ENCODE measurements around the gene SKAP1.

The SKAP1 gene

DNA sequence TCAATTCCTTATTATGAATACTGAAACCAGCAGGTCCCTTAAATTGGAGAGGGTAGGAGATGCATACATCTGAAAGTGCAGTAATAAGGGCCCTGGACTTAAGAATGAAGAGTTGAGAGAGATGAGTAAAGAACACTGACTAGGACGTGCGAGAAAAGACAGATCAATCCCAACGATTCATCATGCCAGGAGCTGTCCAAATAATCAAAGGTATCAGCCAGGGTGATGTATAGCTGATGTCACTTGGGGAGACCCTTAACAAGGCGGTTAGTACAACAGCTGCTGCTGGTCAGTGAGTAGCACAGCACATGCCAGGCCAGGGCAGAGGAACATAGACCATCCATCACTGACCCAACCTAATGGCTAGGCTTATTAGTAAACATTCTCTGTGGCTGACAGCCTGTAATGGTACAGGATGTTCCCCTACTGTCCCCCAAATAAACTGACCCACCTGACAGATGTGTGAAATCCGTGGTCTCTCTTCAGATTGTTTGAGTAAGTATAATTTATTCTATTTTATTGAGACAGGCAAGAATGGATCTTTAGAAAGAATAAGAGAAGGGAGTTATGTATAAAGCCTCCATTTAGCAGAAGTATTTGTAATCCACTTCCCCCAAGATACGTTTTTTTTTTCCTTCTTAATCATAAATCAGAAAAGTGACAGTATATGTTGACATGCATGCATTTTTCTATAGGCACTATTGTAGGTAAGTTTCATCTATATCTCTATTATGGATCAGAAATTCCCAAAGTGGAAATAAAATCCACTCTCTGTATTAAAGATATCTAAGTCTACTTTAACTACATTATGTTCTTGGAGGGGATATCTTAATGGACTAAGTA is 204.1 kb downstream of the SKAP1 start:
- TF ChIP-seq, protein P1, sequence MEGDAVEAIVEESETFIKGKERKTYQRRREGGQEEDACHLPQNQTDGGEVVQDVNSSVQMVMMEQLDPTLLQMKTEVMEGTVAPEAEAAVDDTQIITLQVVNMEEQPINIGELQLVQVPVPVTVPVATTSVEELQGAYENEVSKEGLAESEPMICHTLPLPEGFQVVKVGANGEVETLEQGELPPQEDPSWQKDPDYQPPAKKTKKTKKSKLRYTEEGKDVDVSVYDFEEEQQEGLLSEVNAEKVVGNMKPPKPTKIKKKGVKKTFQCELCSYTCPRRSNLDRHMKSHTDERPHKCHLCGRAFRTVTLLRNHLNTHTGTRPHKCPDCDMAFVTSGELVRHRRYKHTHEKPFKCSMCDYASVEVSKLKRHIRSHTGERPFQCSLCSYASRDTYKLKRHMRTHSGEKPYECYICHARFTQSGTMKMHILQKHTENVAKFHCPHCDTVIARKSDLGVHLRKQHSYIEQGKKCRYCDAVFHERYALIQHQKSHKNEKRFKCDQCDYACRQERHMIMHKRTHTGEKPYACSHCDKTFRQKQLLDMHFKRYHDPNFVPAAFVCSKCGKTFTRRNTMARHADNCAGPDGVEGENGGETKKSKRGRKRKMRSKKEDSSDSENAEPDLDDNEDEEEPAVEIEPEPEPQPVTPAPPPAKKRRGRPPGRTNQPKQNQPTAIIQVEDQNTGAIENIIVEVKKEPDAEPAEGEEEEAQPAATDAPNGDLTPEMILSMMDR (IDR thresholded peaks at IDR 0.05) = no peak
- no peak for TF ChIP-seq ZFX (IDR thresholded peaks at IDR 0.05; ENCODE audit: borderline replicate concordance)
- no peak overlapping the region for H3K27ac ChIP-seq

DNA sequence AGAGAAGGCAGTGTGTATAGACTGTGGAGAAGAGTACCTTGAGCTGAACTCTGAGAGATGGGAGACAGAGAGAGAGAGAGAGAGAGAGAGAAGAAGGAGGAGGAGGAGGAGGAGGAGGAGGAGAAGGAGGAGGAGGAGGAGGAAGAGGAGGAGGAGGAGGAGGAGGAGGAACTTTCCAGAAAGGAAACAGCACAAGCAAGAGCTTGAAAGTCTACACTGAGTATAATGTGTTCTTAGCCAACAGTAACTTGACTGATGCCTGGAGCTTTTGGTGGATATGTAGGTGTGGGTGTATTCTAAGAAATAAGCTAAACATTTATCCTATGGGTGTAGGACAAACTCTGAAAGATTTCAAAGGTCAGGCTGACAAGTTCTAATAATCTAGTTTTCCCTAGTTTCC is 206.1 kb downstream of the SKAP1 start:
- TF ChIP-seq ZFX (IDR thresholded peaks at IDR 0.05; ENCODE audit: borderline replicate concordance) = no peak
- TF ChIP-seq, protein P1 (IDR thresholded peaks at IDR 0.05) = no peak
- H3K27ac ChIP-seq = no peak overlapping the region

DNA sequence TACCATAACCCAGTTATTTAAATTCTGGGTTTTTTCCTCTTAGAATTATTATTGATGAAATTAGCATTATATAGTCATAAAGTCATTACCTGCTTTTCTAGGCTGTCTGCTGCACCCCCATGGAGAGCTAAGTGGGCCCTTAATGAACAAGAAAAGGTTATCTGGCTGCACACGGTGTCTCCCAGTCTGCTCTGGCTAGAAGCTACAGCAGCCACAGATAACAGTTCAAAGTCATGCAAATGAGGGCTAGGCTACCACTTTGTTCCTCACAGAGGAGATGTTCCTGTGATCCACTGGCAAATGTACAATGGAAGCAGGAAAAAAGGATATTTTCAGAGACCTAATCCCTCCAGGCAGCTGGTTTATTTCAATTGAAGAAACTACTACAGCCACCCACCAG is 210.4 kb downstream of the SKAP1 start:
- no peak for TF ChIP-seq ZFX (IDR thresholded peaks at IDR 0.05; ENCODE audit: borderline replicate concordance)
- TF ChIP-seq, protein P1 (IDR thresholded peaks at IDR 0.05) = no peak
- H3K27ac ChIP-seq = no peak overlapping the region

DNA sequence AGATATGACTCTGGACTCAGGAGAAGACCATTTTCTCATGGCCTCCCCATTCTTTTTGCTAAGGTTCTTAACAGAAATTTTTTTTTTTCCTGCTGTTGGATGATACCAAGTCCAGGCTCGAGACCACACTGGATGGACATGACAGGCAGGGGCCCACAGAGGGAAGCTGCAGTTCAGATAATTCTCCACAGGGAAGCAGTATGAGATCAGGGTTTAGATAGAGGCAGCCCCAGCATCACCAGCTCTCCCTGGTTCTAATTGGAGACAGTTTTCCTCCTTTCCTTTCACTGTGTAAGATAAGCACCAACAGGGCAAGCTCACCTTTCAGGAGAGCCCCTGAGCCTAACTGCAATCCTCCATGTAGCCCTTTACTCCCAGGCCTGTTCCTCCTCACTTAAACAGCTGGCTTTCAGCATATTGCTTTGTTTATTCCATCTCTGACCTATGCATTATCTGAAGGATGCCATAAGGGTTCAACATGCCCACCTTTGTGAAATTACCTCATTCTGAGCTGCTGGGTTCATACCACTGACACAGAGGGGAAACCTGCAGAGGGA is 214.4 kb downstream of the SKAP1 start:
- H3K27ac ChIP-seq = no peak overlapping the region
- TF ChIP-seq, protein P1 (IDR thresholded peaks at IDR 0.05) = peak; percentile 66
- no peak for TF ChIP-seq ZFX (IDR thresholded peaks at IDR 0.05; ENCODE audit: borderline replicate concordance)

DNA sequence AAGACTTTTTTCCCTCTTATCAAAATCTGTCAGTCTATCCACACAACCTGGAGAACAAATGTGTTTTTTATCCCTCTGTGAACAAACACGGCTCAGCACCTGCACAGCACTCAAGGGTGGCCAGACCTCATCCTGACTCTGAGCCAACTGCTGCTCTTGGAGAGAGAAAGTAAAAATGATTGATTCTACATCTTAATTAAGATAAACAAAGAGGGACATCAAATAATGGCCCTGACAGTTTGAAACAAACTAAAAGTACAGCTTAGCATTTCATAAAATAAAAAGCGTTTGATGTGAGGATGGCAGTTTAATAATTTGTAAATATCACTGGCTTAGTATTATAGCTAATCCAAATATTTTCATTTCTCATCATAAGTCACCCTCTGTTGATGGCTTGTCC is 216.2 kb downstream of the SKAP1 start:
- TF ChIP-seq, protein P1 (IDR thresholded peaks at IDR 0.05) = no peak
- TF ChIP-seq ZFX (IDR thresholded peaks at IDR 0.05; ENCODE audit: borderline replicate concordance) = no peak
- no peak overlapping the region for H3K27ac ChIP-seq

DNA sequence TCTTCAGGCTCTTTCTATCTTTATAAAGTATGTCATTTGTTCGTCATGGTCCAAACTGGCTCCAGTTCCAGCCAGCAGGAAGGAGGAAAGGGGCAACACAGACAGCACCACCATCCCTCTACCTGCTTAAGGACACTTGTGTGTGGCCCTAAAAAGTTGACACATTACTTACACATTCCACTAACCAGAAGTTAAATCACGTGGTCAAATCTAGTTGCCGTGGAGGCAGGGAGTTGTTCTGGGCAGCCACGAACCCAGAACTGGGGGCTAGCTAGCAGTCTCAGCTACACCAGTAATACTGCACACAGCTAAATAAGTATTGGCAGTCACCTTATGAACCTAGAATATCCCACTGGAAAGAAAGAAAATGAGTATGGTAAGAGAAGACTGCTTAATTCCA is 218.2 kb downstream of the SKAP1 start:
- no peak for TF ChIP-seq ZFX (IDR thresholded peaks at IDR 0.05; ENCODE audit: borderline replicate concordance)
- TF ChIP-seq, protein P1 (IDR thresholded peaks at IDR 0.05) = no peak
- no peak overlapping the region for H3K27ac ChIP-seq

DNA sequence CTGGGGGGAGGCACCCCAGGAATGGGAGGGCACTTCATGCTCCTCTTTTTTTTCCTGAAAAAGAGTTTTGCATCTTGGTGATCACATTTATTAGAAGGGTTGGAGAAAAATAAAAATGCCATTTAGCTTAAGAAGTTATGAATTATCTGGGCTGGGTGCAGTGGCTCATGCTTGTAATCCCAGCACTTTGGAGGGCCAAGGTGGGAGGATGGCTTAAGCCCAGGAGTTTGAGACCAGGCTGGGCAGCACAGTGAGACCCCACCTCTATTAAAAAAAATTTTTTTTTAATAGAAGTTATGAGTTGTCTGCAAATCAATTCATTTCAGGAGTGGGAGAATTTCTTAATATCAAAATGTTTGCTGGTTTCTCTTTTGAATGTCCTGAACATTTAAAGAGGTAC is 219.0 kb downstream of the SKAP1 start:
- TF ChIP-seq, protein P1 (IDR thresholded peaks at IDR 0.05) = no peak
- no peak for TF ChIP-seq ZFX (IDR thresholded peaks at IDR 0.05; ENCODE audit: borderline replicate concordance)
- H3K27ac ChIP-seq = no peak overlapping the region
